ENCODE data around the gene BICRAL. TPM values are rescaled to one million over a fixed set of nuclear protein-coding genes. Genes with fewer than 3 reads are reported as not detected.

BICRAL gene
- total RNA-seq, 4 donors from 2014 or later: 15.8 to 22.8 (median 16.9) TPM

DNA sequence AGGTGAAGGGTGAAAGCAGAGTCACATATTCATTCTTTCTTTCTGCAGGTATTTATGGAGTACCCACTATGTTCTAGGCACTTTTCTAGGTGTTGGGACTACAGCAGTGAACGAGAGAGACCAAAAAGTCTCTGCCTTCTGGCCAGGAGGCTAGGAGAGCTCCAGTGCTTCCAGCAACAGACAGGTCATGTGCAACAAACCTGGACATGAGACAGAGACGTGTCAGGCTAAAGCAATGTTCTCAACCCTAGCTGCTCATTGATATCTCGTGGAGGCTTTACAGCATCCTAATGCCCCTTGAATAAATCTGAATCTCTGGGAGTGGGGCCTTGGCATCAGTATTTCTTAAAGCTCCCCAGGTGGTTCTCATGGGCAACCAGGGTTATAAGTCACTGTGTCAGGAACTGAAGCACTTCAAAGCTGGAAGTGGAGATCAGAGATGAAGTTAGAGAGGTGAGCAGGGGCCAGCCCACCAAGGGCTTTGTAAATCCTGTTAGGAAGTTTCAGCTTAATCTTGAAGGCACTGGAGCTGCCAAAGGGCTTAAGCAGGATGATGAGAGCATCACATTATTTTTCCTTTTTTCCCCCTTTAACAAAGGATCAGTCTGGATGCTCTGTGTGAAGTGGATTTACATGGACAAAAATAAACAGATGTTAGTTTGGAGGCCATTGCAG is 23.0 kb upstream of the BICRAL start:
- TF ChIP-seq, protein P1, sequence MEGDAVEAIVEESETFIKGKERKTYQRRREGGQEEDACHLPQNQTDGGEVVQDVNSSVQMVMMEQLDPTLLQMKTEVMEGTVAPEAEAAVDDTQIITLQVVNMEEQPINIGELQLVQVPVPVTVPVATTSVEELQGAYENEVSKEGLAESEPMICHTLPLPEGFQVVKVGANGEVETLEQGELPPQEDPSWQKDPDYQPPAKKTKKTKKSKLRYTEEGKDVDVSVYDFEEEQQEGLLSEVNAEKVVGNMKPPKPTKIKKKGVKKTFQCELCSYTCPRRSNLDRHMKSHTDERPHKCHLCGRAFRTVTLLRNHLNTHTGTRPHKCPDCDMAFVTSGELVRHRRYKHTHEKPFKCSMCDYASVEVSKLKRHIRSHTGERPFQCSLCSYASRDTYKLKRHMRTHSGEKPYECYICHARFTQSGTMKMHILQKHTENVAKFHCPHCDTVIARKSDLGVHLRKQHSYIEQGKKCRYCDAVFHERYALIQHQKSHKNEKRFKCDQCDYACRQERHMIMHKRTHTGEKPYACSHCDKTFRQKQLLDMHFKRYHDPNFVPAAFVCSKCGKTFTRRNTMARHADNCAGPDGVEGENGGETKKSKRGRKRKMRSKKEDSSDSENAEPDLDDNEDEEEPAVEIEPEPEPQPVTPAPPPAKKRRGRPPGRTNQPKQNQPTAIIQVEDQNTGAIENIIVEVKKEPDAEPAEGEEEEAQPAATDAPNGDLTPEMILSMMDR (IDR thresholded peaks at IDR 0.05; ENCODE audit: low read depth): no peak

- TF ChIP-seq, protein P1 (IDR thresholded peaks at IDR 0.05; ENCODE audit: low read depth): no peak
Observed at GRCh38 chr6:42761287-42762067, 20.4 kb upstream of the BICRAL start.

DNA sequence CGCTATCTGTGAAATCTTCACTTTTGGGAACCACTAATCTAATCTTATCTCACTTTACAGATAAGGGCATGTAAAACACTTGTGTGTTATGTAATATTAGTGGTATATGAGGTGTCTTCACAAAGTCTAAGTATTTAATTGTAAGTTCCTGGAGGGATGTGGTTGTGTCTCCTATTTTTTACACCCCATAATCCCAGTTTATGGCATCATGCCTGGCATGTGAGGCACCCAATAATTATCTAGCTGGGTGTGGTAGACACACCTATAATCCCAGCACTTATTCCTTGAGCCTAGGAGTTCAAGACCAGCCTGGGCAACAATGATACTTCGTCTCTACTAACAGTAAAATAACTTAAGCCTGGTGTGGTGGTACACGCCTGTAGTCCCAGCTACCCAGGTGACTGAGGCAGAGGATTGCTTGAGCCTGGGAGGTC is 19.4 kb upstream of the BICRAL start:
- TF ChIP-seq, protein P1 (IDR thresholded peaks at IDR 0.05; ENCODE audit: low read depth): no peak

- TF ChIP-seq, protein P1 (IDR thresholded peaks at IDR 0.05; ENCODE audit: low read depth): no peak
Observed at GRCh38 chr6:42762950-42763349, 18.9 kb upstream of the BICRAL start.

GRCh38 chr6:42764911-42765648 is 16.8 kb upstream of the BICRAL start:
- TF ChIP-seq, protein P1 (IDR thresholded peaks at IDR 0.05; ENCODE audit: low read depth): no peak

DNA sequence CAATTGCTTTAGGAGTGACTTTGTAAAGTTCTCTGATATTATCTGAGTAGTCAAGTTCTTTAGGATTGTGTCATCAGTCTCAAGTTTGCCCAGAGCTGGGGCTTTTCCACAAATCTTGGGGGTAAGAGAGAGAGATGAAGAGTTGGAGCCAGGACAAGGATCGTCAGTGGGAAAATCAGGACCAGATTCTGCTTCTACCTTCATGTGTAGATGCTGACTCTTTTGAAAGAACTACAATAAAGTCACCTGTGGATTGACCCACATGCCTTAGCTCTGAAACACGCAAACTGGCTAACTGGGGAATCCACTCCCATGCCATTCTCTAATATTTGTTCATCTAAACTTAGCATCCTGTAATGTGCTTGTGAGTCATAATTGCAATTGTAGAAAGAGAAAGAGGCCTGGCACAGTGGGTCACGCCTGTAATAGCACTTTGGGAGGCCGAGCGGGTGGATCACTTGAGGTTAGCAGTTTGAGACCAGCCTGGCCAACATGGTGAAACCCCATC is 15.6 kb upstream of the BICRAL start:
- TF ChIP-seq, protein P1 (IDR thresholded peaks at IDR 0.05; ENCODE audit: low read depth): no peak

DNA sequence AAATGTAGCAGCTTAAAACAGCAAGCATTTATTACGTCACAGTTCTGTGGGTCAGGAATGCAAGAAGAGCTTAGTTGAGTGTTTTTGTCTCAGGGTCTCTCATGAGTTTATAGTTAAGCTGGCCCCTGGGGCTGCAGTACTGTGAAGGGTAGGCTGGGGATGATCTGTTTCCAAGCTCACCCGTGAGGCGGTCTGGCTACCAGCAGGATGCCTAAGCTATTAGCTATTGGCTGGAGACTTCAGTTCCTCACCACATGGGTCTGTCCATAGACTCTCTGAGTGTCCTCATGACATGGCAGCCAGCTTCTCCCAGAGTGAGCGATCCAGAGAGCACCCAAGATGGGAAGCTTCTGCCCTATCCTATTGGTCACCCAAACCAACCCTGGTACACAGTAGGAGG is 12.8 kb upstream of the BICRAL start:
- TF ChIP-seq, protein P1 (IDR thresholded peaks at IDR 0.05; ENCODE audit: low read depth): no peak
